Ascending aorta (tissue), 2 donors: ENCODE results near the gene NDUFB4. TPM values are rescaled to one million over a fixed set of nuclear protein-coding genes. Genes with fewer than 3 reads are reported as not detected.

Experiments used
- DNase-seq, 2 donors: peaks; one replicate each; pipeline ENCODE4 v3.0.0-alpha.2; 2019; ENCODE audit warnings: low spot score in 2 of 2
- H3K27ac ChIP-seq, 2 donors: fragments of 200-600 bp; sonication (generic); one replicate each; pipeline ENCODE4 v1.5.1; 2016 to 2017; ENCODE audit warnings: mild to moderate bottlenecking in 1 of 2
- H3K27me3 ChIP-seq: fragments of 200-600 bp; sonication (generic); one replicate; pipeline ENCODE4 v1.5.1; 2017
- H3K36me3 ChIP-seq, 2 donors: fragments of 200-600 bp; sonication (generic); one replicate each; pipeline ENCODE4 v1.5.1; 2016
- H3K4me1 ChIP-seq, 2 donors: fragments of 200-600 bp; sonication (generic); one replicate each; pipeline ENCODE4 v1.5.1; 2016 to 2017; ENCODE audit warnings: mild to moderate bottlenecking in 1 of 2
- H3K4me3 ChIP-seq, 2 donors: fragments of 200-600 bp; sonication (generic); one replicate each; pipeline ENCODE4 v1.5.1; 2016 to 2017; ENCODE audit warnings: mild to moderate bottlenecking in 1 of 2
- H3K9me3 ChIP-seq, 2 donors: fragments of 200-600 bp; sonication (generic); one replicate each; pipeline ENCODE4 v1.5.1; 2016
- CTCF ChIP-seq, 3 experiments: fragments of 200-600 bp in 2 of 3; fragments of 450-650 bp in 1 of 3; sonication (generic) in 2 of 3; IDR thresholded peaks; one replicate each; pipeline ENCODE4 v1.5.1; 2016 to 2019; ENCODE audit warnings: antibody characterized with exemption in 3 of 3, mild to moderate bottlenecking in 1 of 3, moderate library complexity in 1 of 3
- intact Hi-C: fragments of 100-400 bp; cut with DNase I; formaldehyde crosslinking; loops from one replicate; pipeline ENCODE4 v1.15.1; 2023
- total RNA-seq: library from RNA; depleted of rRNA; stranded (reverse); fragments of >200 nt; gene quantifications from one replicate; pipeline ENCODE4 v1.1.0, GENCODE V29; 2016

The NDUFB4 gene
- 37.0 TPM for total RNA-seq

DNA sequence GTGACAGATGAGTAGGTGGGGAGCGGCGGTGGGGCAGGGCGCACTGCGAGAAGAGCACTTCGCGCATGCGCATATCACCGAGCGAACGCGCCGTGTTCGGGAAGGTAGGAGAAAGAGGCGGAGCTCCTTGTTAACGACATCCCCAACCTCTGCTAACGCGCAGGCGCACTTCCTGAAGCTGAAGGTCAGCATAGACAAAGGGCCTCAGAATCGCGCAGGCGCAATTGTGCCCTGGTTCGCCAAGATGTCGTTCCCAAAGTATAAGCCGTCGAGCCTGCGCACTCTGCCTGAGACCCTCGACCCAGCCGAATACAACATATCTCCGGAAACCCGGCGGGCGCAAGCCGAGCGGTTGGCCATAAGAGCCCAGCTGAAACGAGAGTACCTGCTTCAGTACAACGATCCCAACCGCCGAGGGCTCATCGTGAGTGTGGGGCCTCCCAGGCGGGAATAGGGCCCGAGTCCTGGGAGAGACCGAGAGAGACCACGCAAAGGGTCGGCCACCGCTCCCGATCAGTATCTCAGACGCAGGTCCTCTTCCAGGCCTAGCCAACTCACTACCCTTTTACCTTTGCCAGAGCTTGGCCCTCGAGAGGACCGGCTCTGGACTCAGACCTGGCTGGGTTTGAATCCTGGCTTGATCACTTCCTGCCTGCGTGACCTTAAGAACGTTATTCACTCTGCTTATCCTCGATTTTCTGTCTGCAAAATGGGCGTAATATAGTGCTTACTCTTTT lies at the start of gene NDUFB4:
NDUFB4 (plus strand) TSS at position 221 of the 737 bp plus-strand sequence; CDS start at position 245, 24 bp downstream.
- intact Hi-C loops = loop anchor here (1.0 to 10.0 kb wide), 4 partner anchors 37 to 891 kb away; partner anchors contain the start of genes CFAP91, GTF2E1, LRRC58 and RABL3
- H3K4me1 ChIP-seq = peaks cover 6 to 28% of the 10 kb centered on the region in 2 donors

GRCh38 chr3:120550546-120550945 lies 45.6 kb upstream of the NDUFB4 start:
- intact Hi-C loops = loop anchor here (10.0 kb wide), 2 partner anchors 194 to 656 kb away; partner anchors contain the start of genes GTF2E1 and RABL3
- no peak for TF ChIP-seq CTCF (IDR thresholded peaks at IDR 0.05)
- Histone ChIP-seq H3K9me3 (no peaks in the 10 kb centered on the region), H3K36me3 (no peaks in the 10 kb centered on the region), H3K4me1 (no peaks in the 10 kb centered on the region), H3K27me3 (no peaks in the 10 kb centered on the region), H3K4me3 (no peak overlapping the region), H3K27ac (no peak overlapping the region)
- DNase-seq = no peak

More for the DNA sequence above, at the start of gene NDUFB4:
- Histone ChIP-seq H3K27ac (peak within 1 kb of the TSS; percentile 73 to 86), H3K36me3 (peaks cover 6 to 12% of the 10 kb centered on the region in 2 donors), H3K27me3 (no peaks in the 10 kb centered on the region), H3K4me3 (peak within 1 kb of the TSS; percentile 68 to 87), H3K9me3 (no peaks in the 10 kb centered on the region)
- TF ChIP-seq CTCF (IDR thresholded peaks at IDR 0.05) = no peak
- peak; percentile 87 to 98 for DNase-seq

GRCh38 chr3:120552184-120553172 lies 43.7 kb upstream of the NDUFB4 start:
- DNase-seq = no peak
- TF ChIP-seq CTCF (IDR thresholded peaks at IDR 0.05) = no peak
- Histone ChIP-seq H3K36me3 (no peaks in the 10 kb centered on the region), H3K27ac (no peak overlapping the region), H3K27me3 (no peaks in the 10 kb centered on the region), H3K9me3 (no peaks in the 10 kb centered on the region), H3K4me3 (no peak overlapping the region), H3K4me1 (peaks cover 5 to 14% of the 10 kb centered on the region in 2 donors)
- intact Hi-C loops = loop anchor here (10.0 kb wide), 2 partner anchors 192 to 658 kb away; partner anchors contain the start of genes GTF2E1 and RABL3

DNA sequence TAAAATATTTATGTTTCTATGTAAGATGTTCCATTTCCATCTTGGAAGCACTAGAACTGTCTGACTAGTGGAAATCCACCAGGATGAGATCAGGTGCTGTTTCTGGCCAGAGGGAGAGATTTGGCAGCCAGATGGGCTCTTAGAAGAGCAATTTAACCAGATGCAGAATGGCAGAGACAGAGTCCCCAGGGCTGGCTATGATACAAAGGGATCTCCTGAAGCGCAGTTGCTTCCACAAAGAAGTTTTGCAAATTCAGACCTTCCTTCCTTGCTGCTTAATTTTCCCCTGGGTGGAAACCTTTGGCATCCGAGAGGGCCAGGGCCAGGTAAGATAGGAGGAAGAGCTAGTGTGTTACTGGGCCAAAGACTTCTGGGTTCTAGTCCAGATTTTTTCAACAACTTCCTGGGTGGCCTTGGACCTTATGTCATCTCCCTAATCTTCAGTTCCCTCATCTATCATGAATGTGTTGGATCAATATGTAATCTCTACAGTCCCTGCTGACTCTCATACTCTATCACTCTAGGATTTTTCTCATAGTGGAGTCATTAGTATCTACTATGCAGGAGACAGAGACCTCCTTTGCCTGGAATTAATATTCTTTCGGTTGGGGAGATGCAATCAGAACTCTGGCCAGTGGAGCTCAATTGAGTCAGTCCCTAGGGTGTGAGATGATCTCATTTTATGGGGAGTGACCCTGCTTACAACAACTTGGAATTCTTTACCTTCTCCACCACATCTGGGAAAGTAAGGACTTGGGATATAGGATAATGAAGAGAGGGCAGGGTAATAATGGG lies 41.1 kb upstream of the NDUFB4 start:
- Histone ChIP-seq H3K36me3 (no peaks in the 10 kb centered on the region), H3K4me1 (peaks cover 15 to 25% of the 10 kb centered on the region in 2 donors), H3K27ac (peak overlapping the region in 1 of 2 donors; percentile 70), H3K9me3 (no peaks in the 10 kb centered on the region), H3K27me3 (no peaks in the 10 kb centered on the region), H3K4me3 (no peak overlapping the region)
- no peak for TF ChIP-seq CTCF (IDR thresholded peaks at IDR 0.05)
- intact Hi-C loops = loop anchor here (10.0 kb wide), 2 partner anchors 190 to 660 kb away; partner anchors contain the start of genes GTF2E1 and RABL3
- DNase-seq = no peak
